ENCODE measurements around the gene RAB11FIP2.

RAB11FIP2 gene

DNA sequence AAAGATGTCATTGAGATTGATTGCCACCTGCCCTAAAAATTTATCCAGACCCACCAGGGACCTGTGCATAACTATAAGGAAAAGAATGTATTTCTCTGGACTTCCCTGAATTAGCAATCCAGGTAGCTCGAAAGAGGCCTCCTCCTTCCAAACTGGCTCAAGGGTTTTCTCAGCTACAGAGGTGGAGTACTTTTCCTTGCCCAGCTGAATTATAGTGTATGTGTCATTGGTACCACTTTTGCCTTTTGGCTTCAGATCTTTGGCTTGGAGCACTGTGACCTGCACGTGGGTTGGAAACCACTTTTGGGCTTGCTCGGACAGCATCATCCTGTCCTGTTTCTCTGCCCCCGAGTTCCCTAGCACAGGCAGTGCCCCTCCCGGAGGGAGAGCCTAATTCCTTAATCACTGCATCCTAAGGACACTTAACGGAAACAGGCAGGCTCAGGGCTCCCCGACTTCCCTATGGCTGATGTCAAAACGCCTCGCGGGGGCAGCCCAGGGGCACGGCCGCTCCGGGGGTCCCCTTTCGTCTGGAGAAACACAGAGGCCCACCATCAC is 825 bp downstream of the RAB11FIP2 start (continued):
- TF ChIP-seq, protein P1, sequence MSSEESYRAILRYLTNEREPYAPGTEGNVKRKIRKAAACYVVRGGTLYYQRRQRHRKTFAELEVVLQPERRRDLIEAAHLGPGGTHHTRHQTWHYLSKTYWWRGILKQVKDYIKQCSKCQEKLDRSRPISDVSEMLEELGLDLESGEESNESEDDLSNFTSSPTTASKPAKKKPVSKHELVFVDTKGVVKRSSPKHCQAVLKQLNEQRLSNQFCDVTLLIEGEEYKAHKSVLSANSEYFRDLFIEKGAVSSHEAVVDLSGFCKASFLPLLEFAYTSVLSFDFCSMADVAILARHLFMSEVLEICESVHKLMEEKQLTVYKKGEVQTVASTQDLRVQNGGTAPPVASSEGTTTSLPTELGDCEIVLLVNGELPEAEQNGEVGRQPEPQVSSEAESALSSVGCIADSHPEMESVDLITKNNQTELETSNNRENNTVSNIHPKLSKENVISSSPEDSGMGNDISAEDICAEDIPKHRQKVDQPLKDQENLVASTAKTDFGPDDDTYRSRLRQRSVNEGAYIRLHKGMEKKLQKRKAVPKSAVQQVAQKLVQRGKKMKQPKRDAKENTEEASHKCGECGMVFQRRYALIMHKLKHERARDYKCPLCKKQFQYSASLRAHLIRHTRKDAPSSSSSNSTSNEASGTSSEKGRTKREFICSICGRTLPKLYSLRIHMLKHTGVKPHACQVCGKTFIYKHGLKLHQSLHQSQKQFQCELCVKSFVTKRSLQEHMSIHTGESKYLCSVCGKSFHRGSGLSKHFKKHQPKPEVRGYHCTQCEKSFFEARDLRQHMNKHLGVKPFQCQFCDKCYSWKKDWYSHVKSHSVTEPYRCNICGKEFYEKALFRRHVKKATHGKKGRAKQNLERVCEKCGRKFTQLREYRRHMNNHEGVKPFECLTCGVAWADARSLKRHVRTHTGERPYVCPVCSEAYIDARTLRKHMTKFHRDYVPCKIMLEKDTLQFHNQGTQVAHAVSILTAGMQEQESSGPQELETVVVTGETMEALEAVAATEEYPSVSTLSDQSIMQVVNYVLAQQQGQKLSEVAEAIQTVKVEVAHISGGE (tag by site-specific recombination; conservative IDR thresholded peaks at IDR 0.05; ENCODE audit: low read depth): no peak; the same call in 1 of the 2 replicates
- TF ChIP-seq ZNF660 (tag by site-specific recombination; IDR thresholded peaks at IDR 0.05): peak; percentile 52; the same call in 1 of the 2 replicates
- TF ChIP-seq, protein P2, sequence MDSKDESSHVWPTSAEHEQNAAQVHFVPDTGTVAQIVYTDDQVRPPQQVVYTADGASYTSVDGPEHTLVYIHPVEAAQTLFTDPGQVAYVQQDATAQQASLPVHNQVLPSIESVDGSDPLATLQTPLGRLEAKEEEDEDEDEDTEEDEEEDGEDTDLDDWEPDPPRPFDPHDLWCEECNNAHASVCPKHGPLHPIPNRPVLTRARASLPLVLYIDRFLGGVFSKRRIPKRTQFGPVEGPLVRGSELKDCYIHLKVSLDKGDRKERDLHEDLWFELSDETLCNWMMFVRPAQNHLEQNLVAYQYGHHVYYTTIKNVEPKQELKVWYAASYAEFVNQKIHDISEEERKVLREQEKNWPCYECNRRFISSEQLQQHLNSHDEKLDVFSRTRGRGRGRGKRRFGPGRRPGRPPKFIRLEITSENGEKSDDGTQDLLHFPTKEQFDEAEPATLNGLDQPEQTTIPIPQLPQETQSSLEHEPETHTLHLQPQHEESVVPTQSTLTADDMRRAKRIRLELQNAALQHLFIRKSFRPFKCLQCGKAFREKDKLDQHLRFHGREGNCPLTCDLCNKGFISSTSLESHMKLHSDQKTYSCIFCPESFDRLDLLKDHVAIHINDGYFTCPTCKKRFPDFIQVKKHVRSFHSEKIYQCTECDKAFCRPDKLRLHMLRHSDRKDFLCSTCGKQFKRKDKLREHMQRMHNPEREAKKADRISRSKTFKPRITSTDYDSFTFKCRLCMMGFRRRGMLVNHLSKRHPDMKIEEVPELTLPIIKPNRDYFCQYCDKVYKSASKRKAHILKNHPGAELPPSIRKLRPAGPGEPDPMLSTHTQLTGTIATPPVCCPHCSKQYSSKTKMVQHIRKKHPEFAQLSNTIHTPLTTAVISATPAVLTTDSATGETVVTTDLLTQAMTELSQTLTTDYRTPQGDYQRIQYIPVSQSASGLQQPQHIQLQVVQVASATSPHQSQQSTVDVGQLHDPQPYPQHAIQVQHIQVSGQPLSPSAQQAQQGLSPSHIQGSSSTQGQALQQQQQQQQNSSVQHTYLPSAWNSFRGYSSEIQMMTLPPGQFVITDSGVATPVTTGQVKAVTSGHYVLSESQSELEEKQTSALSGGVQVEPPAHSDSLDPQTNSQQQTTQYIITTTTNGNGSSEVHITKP (tag by site-specific recombination; IDR thresholded peaks at IDR 0.05): peak; percentile 77; the same call in 1 of the 2 replicates
- TF ChIP-seq ZNF677 (tag by site-specific recombination; IDR thresholded peaks at IDR 0.05): no peak
- no peak for TF ChIP-seq ZNF354C (tag by site-specific recombination; IDR thresholded peaks at IDR 0.05; ENCODE audit: borderline replicate concordance, low read depth)
- TF ChIP-seq ZNF549 (tag by site-specific recombination; IDR thresholded peaks at IDR 0.05): no peak
- TF ChIP-seq, protein P3, sequence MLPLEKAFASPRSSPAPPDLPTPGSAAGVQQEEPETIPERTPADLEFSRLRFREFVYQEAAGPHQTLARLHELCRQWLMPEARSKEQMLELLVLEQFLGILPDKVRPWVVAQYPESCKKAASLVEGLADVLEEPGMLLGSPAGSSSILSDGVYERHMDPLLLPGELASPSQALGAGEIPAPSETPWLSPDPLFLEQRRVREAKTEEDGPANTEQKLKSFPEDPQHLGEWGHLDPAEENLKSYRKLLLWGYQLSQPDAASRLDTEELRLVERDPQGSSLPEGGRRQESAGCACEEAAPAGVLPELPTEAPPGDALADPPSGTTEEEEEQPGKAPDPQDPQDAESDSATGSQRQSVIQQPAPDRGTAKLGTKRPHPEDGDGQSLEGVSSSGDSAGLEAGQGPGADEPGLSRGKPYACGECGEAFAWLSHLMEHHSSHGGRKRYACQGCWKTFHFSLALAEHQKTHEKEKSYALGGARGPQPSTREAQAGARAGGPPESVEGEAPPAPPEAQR (tag by site-specific recombination; IDR thresholded peaks at IDR 0.05): no peak
- no peak for TF ChIP-seq ZNF311 (tag by site-specific recombination; IDR thresholded peaks at IDR 0.05; ENCODE audit: borderline replicate concordance)
- no peak for TF ChIP-seq ZNF248 (tag by site-specific recombination; IDR thresholded peaks at IDR 0.05)
- no peak for TF ChIP-seq ZNF571 (tag by site-specific recombination; IDR thresholded peaks at IDR 0.05)
- TF ChIP-seq YY2 (tag by site-specific recombination; IDR thresholded peaks at IDR 0.05): no peak
- TF ChIP-seq ZSCAN30 (tag by site-specific recombination; IDR thresholded peaks at IDR 0.05): no peak
- peak; percentile 54; the same call in 1 of the 2 replicates for TF ChIP-seq ZEB2 (tag by site-specific recombination; IDR thresholded peaks at IDR 0.05)
- no peak for TF ChIP-seq ZNF394 (tag by site-specific recombination; IDR thresholded peaks at IDR 0.05; ENCODE audit: borderline replicate concordance)
- no peak for TF ChIP-seq ZFP37 (tag by site-specific recombination; IDR thresholded peaks at IDR 0.05)
- TF ChIP-seq ZNF112 (tag by site-specific recombination; IDR thresholded peaks at IDR 0.05): no peak
- TF ChIP-seq, protein P4, sequence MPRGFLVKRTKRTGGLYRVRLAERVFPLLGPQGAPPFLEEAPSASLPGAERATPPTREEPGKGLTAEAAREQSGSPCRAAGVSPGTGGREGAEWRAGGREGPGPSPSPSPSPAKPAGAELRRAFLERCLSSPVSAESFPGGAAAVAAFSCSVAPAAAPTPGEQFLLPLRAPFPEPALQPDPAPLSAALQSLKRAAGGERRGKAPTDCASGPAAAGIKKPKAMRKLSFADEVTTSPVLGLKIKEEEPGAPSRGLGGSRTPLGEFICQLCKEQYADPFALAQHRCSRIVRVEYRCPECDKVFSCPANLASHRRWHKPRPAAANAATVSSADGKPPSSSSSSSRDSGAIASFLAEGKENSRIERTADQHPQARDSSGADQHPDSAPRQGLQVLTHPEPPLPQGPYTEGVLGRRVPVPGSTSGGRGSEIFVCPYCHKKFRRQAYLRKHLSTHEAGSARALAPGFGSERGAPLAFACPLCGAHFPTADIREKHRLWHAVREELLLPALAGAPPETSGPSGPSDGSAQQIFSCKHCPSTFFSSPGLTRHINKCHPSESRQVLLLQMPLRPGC (tag by site-specific recombination; IDR thresholded peaks at IDR 0.05): no peak
- TF ChIP-seq, protein P5, sequence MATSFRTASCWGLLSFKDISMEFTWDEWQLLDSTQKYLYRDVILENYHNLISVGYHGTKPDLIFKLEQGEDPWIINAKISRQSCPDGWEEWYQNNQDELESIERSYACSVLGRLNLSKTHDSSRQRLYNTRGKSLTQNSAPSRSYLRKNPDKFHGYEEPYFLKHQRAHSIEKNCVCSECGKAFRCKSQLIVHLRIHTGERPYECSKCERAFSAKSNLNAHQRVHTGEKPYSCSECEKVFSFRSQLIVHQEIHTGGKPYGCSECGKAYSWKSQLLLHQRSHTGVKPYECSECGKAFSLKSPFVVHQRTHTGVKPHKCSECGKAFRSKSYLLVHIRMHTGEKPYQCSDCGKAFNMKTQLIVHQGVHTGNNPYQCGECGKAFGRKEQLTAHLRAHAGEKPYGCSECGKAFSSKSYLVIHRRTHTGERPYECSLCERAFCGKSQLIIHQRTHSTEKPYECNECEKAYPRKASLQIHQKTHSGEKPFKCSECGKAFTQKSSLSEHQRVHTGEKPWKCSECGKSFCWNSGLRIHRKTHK (tag by site-specific recombination; IDR thresholded peaks at IDR 0.05): no peak
- TF ChIP-seq KLF8 (tag by site-specific recombination; IDR thresholded peaks at IDR 0.05): no peak
- TF ChIP-seq GLIS2 (tag by site-specific recombination; IDR thresholded peaks at IDR 0.05): no peak; the same call in 1 of the 2 replicates
- TF ChIP-seq, protein P6, sequence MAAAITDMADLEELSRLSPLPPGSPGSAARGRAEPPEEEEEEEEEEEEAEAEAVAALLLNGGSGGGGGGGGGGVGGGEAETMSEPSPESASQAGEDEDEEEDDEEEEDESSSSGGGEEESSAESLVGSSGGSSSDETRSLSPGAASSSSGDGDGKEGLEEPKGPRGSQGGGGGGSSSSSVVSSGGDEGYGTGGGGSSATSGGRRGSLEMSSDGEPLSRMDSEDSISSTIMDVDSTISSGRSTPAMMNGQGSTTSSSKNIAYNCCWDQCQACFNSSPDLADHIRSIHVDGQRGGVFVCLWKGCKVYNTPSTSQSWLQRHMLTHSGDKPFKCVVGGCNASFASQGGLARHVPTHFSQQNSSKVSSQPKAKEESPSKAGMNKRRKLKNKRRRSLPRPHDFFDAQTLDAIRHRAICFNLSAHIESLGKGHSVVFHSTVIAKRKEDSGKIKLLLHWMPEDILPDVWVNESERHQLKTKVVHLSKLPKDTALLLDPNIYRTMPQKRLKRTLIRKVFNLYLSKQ (tag by site-specific recombination; IDR thresholded peaks at IDR 0.05; ENCODE audit: borderline replicate concordance): no peak
- TF ChIP-seq BCL11B (tag by site-specific recombination; IDR thresholded peaks at IDR 0.05; ENCODE audit: low read depth): no peak
- TF ChIP-seq ZNF707 (tag by site-specific recombination; IDR thresholded peaks at IDR 0.05): no peak
- no peak for TF ChIP-seq ZNF837 (tag by site-specific recombination; IDR thresholded peaks at IDR 0.05)
- TF ChIP-seq PRDM1 (tag by site-specific recombination; IDR thresholded peaks at IDR 0.05): peak; percentile 83
- no peak for TF ChIP-seq ZBTB21 (tag by site-specific recombination; IDR thresholded peaks at IDR 0.05)
- TF ChIP-seq ZNF302 (tag by site-specific recombination; IDR thresholded peaks at IDR 0.05; ENCODE audit: low read depth): no peak
